Epithelial cell of alveolus of lung (primary cell): Measurements from ENCODE around the gene CPNE1. TPM values are rescaled to one million over a fixed set of nuclear protein-coding genes. Genes with fewer than 3 reads are reported as not detected.

Experiments
- total RNA-seq: library from RNA; depleted of rRNA; stranded (reverse); fragments of >200 nt; gene quantifications from 2 replicates; pipeline ENCODE4 v1.2.1, GENCODE V29; 2015

Gene CPNE1
- total RNA-seq: 138 and 198 TPM in 2 replicates

GRCh38 chr20:35664466-35665206 is at the start of gene CPNE1, which contains the start of gene RBM12:
Gene CPNE1, minus strand, starts transcription at chr20:35664900. Its CDS starts 31,977 bp downstream, at chr20:35632923.
Gene RBM12, minus strand, starts transcription at chr20:35664900. Its CDS starts 9,578 bp downstream, at chr20:35655322.

GRCh38 chr20:35699127-35699956 is 34.6 kb upstream of the CPNE1 start, which contains the start of the genes NFS1 and ROMO1:
Gene NFS1, minus strand, starts transcription at chr20:35699352. Its CDS starts 64 bp downstream, at chr20:35699288.
Gene ROMO1, plus strand, starts transcription at chr20:35699405. Its CDS starts 228 bp downstream, at chr20:35699633.

GRCh38 chr20:35615667-35616464 is 48.8 kb downstream of the CPNE1 start, which contains the start of gene SPAG4:
Gene SPAG4, plus strand, starts transcription at chr20:35615829. Its CDS starts 175 bp downstream, at chr20:35616004.

Other genes with a start within 250 kb of the CPNE1 start
- 1.7 and 4.3 TPM in 2 replicates for gene GDF5, start 226.7 kb downstream of the CPNE1 start, total RNA-seq
- 16.5 and 20.8 TPM in 2 replicates for gene CEP250, start 209.3 kb downstream of the CPNE1 start, total RNA-seq
- gene C20orf173, start 135.2 kb downstream of the CPNE1 start, total RNA-seq: not detected in 2 replicates
- 271 and 311 TPM in 2 replicates for gene ERGIC3, start 122.8 kb downstream of the CPNE1 start, total RNA-seq
- gene SPAG4, start 49.1 kb downstream of the CPNE1 start, total RNA-seq: 23.7 and 31.5 TPM in 2 replicates
- gene RBM12, start within 50 bp of the CPNE1 start, total RNA-seq: 31.9 and 41.3 TPM in 2 replicates
- gene NFS1, start 34.5 kb upstream of the CPNE1 start, total RNA-seq: 26.5 and 28.0 TPM in 2 replicates
- gene ROMO1, start 34.5 kb upstream of the CPNE1 start, total RNA-seq: 335 and 561 TPM in 2 replicates
- 104 and 206 TPM in 2 replicates for gene RBM39, start 77.4 kb upstream of the CPNE1 start, total RNA-seq
- gene PHF20, start 107.1 kb upstream of the CPNE1 start, total RNA-seq: 26.5 and 39.3 TPM in 2 replicates